GM23248 (cell line): ENCODE measurements around the gene ATP6V0D1. TPM values are rescaled to one million over a fixed set of nuclear protein-coding genes. Genes with fewer than 3 reads are reported as not detected.

Experiments used
- DNase-seq: peaks from one replicate; pipeline ENCODE4 v3.0.0-alpha.2; 2015
- H2AFZ ChIP-seq: fragments of 200-600 bp; sonication (generic); 2 replicates; pipeline ENCODE4 v1.6.1; 2016; ENCODE audit warnings: antibody characterized with exemption
- H3F3A ChIP-seq: fragments of 200-600 bp; sonication (generic); 2 replicates; pipeline ENCODE4 v1.6.1; 2016; ENCODE audit warnings: mild to moderate bottlenecking, antibody characterized with exemption, mixed run types; ENCODE audit not compliant: insufficient read depth
- H3K27ac ChIP-seq: fragments of 200-600 bp; sonication (generic); 2 replicates; pipeline ENCODE4 v1.5.1; 2016; ENCODE audit warnings: mild to moderate bottlenecking
- H3K27me3 ChIP-seq: fragments of 200-600 bp; sonication (generic); replicated peaks from 2 replicates; pipeline ENCODE4 v1.6.1; 2016; ENCODE audit warnings: mild to moderate bottlenecking; ENCODE audit not compliant: insufficient read depth
- H3K36me3 ChIP-seq: fragments of 200-600 bp; sonication (generic); 2 replicates; pipeline ENCODE4 v1.6.1; 2016; ENCODE audit warnings: low read depth, mild to moderate bottlenecking
- H3K4me1 ChIP-seq: fragments of 200-600 bp; sonication (generic); 2 replicates; pipeline ENCODE4 v1.6.1; 2016; ENCODE audit warnings: mild to moderate bottlenecking; ENCODE audit not compliant: insufficient read depth
- H3K4me2 ChIP-seq: fragments of 200-600 bp; sonication (generic); one replicate; pipeline ENCODE4 v1.6.1; 2016; ENCODE audit warnings: mild to moderate bottlenecking; ENCODE audit not compliant: unreplicated experiment
- H3K4me3 ChIP-seq: fragments of 200-600 bp; sonication (generic); 2 replicates; pipeline ENCODE4 v1.5.1; 2016; ENCODE audit warnings: mild to moderate bottlenecking
- H3K79me2 ChIP-seq: fragments of 200-600 bp; sonication (generic); 2 replicates; pipeline ENCODE4 v1.6.1; 2016; ENCODE audit warnings: mild to moderate bottlenecking; ENCODE audit not compliant: insufficient read depth
- H3K9ac ChIP-seq: fragments of 200-600 bp; sonication (generic); 2 replicates; pipeline ENCODE4 v1.6.1; 2016; ENCODE audit warnings: mild to moderate bottlenecking
- H3K9me2 ChIP-seq: fragments of 200-600 bp; sonication (generic); 2 replicates; pipeline ENCODE4 v1.6.1; 2016; ENCODE audit warnings: mixed run types, mild to moderate bottlenecking, moderate library complexity; ENCODE audit not compliant: insufficient read depth
- H3K9me3 ChIP-seq: fragments of 200-600 bp; sonication (generic); one replicate; pipeline ENCODE4 v1.6.1; 2017; ENCODE audit warnings: low read depth
- H4K20me1 ChIP-seq: fragments of 200-600 bp; sonication (generic); 2 replicates; pipeline ENCODE4 v1.6.0; 2016; ENCODE audit not compliant: insufficient read depth
- EZH2 ChIP-seq: fragments of 200-600 bp; sonication (generic); IDR thresholded peaks from 2 replicates; pipeline ENCODE4 v1.6.1; 2018; ENCODE audit warnings: antibody characterized with exemption, mild to moderate bottlenecking; ENCODE audit not compliant: insufficient read depth, poor library complexity, severe bottlenecking
- EZH2phosphoT487 ChIP-seq: fragments of 200-600 bp; sonication (generic); IDR thresholded peaks from 2 replicates; pipeline ENCODE4 v1.6.1; 2018; ENCODE audit warnings: antibody characterized with exemption, moderate library complexity, mild to moderate bottlenecking, low read depth; ENCODE audit not compliant: insufficient read depth
- WGBS, 2 experiments: methylation state at CpG; one replicate each; pipeline ENCODE4 v1.1.6; 2015 to 2017; ENCODE audit warnings: low lambda C conversion rate in 2 of 2, low coverage in 1 of 2; ENCODE audit errors: missing lambda C conversion rate in 2 of 2; 5-methylcytosine and 5-hydroxymethylcytosine counted together
- in situ Hi-C: fragments of 300-500 bp; cut with MboI; formaldehyde crosslinking; loops from 2 replicates; pipeline ENCODE4 v1.15.0; 2020
- polyA plus RNA-seq: library from polyadenylated mRNA; unstranded; fragments of >200 nt; fragmentation: Nextera tagmentation; extraction: Ambion mirVana; gene quantifications from 2 replicates; pipeline ENCODE4 v1.2.1, GENCODE V29; 2016
- total RNA-seq: library from RNA; depleted of rRNA; stranded (reverse); fragments of >200 nt; shearing (Covaris generic); gene quantifications from 2 replicates; pipeline ENCODE4 v1.2.3, GENCODE V29; 2014

Gene ATP6V0D1
- total and polyA plus RNA-seq, 2 experiments from 2014 or later: 135 to 166 TPM

- Histone ChIP-seq H2AFZ (no peak overlapping the region), H3K9me2 (no peaks in the 10 kb centered on the region), H3K9me3 (no peaks in the 10 kb centered on the region), H4K20me1 (no peaks in the 10 kb centered on the region), H3K36me3 (no peaks in the 10 kb centered on the region), H3K79me2 (no peaks in the 10 kb centered on the region), H3K4me2 (no peak overlapping the region), H3F3A (peaks cover under 1% of the 10 kb centered on the region; the same call in 1 of the 2 replicates), H3K27ac (no peak overlapping the region), H3K4me3 (no peak overlapping the region), H3K27me3 (no peaks in the 10 kb centered on the region), H3K4me1 (peaks cover 6% of the 10 kb centered on the region; the same call in 1 of the 2 replicates), H3K9ac (no peak overlapping the region)
- TF ChIP-seq EZH2phosphoT487 (no peak), EZH2 (no peak)
- WGBS, 2 experiments: 53 to 61% methylated on average over 31 to 41 of the region's 42 CpGs
- peak; percentile 48 for DNase-seq
- in situ Hi-C loops: no loop called here
Measured at GRCh38 chr16:67399218-67399733, 81.7 kb downstream of the ATP6V0D1 start.

GRCh38 chr16:67398546-67399217 lies 82.3 kb downstream of the ATP6V0D1 start:
- Histone ChIP-seq H3K9me3 (no peaks in the 10 kb centered on the region), H4K20me1 (no peaks in the 10 kb centered on the region), H3K4me1 (peaks cover 6% of the 10 kb centered on the region; the same call in 1 of the 2 replicates), H3K27ac (no peak overlapping the region), H3K79me2 (no peaks in the 10 kb centered on the region), H3K9me2 (no peaks in the 10 kb centered on the region), H3K36me3 (no peaks in the 10 kb centered on the region), H3K27me3 (no peaks in the 10 kb centered on the region), H3K9ac (no peak overlapping the region), H3F3A (no peaks in the 10 kb centered on the region), H3K4me2 (no peak overlapping the region), H2AFZ (no peak overlapping the region), H3K4me3 (no peak overlapping the region)
- WGBS, 2 experiments: 87 to 90% methylated on average over 19 of the region's 19 CpGs
- in situ Hi-C loops: no loop called here
- TF ChIP-seq EZH2phosphoT487: no peak
- no peak for TF ChIP-seq EZH2
- no peak for DNase-seq

- H3K9me3 ChIP-seq: no peaks in the 10 kb centered on the region
- no peaks in the 10 kb centered on the region for H3K27me3 ChIP-seq
- DNase-seq: no peak
- peaks cover 6% of the 10 kb centered on the region; the same call in 1 of the 2 replicates for H3K4me1 ChIP-seq
- H3K4me2 ChIP-seq: no peak overlapping the region
- H3K79me2 ChIP-seq: no peaks in the 10 kb centered on the region
- H3F3A ChIP-seq: no peaks in the 10 kb centered on the region
- in situ Hi-C loops: no loop called here
- H3K9ac ChIP-seq: no peak overlapping the region
- no peaks in the 10 kb centered on the region for H4K20me1 ChIP-seq
- no peak overlapping the region for H2AFZ ChIP-seq
- no peak overlapping the region for H3K27ac ChIP-seq
- 69 to 84% methylated on average over 17 to 22 of the region's 22 CpGs for WGBS, 2 experiments
- TF ChIP-seq EZH2 (no peak), EZH2phosphoT487 (no peak)
- H3K4me3 ChIP-seq: no peak overlapping the region
- no peaks in the 10 kb centered on the region for H3K36me3 ChIP-seq
- H3K9me2 ChIP-seq: no peaks in the 10 kb centered on the region
Measured at GRCh38 chr16:67397812-67398545, 83.0 kb downstream of the ATP6V0D1 start.

GRCh38 chr16:67397036-67397801 lies 83.7 kb downstream of the ATP6V0D1 start:
- Histone ChIP-seq H3K9ac (peak overlapping the region; percentile 65; the same call in 1 of the 2 replicates), H3K79me2 (no peaks in the 10 kb centered on the region), H3K36me3 (no peaks in the 10 kb centered on the region), H3K27me3 (no peaks in the 10 kb centered on the region), H3K9me2 (no peaks in the 10 kb centered on the region), H4K20me1 (no peaks in the 10 kb centered on the region), H3K4me2 (no peak overlapping the region), H3K4me1 (peaks cover 6% of the 10 kb centered on the region; the same call in 1 of the 2 replicates), H3F3A (no peaks in the 10 kb centered on the region), H2AFZ (no peak overlapping the region), H3K27ac (no peak overlapping the region), H3K4me3 (no peak overlapping the region), H3K9me3 (no peaks in the 10 kb centered on the region)
- WGBS, 2 experiments: 62% methylated on average over 15 of the region's 15 CpGs
- in situ Hi-C loops: no loop called here
- DNase-seq: no peak
- TF ChIP-seq EZH2phosphoT487 (no peak), EZH2 (no peak)
